HG02798 (cell line): ENCODE data around the gene BCCIP.

Source experiments
- ATAC-seq: cut with Tn5 transposase; IDR thresholded peaks from one replicate; pipeline ENCODE4 v1.9.1; 2021; ENCODE audit warnings: mild to moderate bottlenecking; ENCODE audit not compliant: unreplicated experiment, poor library complexity

Gene BCCIP

DNA sequence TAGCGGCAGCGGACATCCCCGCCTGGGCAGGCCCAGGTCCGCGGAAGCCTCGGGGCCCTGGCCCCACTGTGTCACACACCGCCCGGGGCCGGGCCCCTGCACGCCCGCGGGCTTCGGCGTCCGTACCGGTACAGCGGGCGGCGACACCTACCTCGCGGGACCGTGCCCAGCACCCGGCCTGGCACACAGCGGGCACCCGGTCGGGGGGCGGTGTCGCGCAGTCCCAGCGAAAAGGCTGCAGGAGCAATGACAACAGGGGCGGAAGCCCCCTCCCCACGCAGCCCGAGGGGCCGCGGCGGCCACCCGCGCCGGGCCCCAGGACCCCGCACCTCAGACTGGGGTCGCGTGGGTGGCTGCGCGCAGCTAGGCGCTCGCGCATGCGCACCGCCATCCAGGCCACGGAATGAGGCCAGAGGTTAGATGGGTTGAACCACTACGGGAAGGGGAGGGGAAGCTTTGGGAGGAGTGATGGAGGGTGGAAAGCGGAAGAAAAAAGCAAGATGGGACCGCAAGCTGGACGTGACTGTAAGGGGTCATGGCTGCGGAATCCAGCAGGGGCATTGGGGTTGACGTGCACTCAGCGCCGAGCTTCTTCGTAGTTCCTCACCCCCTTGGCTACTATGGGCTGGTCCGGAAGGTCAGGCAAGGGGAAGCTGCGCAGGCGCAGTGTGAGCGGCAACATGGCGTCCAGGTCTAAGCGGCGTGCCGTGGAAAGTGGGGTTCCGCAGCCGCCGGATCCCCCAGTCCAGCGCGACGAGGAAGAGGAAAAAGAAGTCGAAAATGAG is at the start of gene BCCIP, which contains the start of gene UROS:
Gene BCCIP (plus strand): TSS at position 669 of the 785 bp plus-strand sequence. CDS start 12 bp downstream, at position 681.
Gene UROS (minus strand): TSS at position 381 of the 785 bp plus-strand sequence. CDS start 6,759 bp downstream, outside the sequence.
- ATAC-seq, result peak; percentile 86

DNA sequence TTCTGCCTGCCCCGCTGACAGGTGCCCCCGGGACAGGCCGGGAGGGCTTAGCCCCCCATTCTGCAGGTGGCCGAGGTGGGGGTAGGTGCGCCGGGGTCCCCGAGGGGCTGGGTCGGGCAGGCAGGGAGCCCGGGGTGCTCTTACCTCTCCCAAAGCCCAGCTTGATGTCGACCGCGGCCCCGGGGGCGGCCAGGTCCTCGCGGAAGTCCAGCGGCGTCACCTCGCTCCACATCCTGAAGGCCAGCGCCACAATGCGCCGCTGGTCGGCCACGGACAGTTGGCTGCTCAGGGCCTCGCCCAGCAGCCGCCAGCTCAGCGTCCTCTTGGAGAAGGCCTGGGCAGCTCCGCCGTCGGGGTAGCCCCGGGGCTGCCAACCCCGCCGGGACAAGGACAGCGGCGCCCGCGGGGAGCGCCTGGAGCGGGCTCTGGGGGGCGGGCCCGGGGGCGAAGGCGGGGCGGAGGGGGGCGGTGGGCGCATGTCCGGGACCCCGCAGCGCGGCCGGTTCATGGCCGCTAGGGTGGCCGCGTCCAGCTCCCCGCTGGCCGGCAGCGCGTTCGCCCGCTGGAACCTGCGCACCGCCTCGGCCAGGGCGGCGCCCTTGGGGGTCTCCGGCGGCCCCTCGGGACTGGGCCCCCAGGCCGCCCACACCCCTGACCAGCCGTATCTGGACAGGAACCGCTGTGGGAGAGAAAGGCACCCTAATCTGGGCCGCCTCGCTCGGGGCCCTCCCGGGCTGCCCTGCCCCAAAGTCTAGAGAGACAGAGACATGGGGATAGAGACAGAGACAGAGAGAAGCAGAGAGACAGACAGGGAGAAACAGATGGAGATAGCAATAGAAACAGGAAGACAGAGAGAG is 49.4 kb upstream of the BCCIP start:
- ATAC-seq, result no peak

DNA sequence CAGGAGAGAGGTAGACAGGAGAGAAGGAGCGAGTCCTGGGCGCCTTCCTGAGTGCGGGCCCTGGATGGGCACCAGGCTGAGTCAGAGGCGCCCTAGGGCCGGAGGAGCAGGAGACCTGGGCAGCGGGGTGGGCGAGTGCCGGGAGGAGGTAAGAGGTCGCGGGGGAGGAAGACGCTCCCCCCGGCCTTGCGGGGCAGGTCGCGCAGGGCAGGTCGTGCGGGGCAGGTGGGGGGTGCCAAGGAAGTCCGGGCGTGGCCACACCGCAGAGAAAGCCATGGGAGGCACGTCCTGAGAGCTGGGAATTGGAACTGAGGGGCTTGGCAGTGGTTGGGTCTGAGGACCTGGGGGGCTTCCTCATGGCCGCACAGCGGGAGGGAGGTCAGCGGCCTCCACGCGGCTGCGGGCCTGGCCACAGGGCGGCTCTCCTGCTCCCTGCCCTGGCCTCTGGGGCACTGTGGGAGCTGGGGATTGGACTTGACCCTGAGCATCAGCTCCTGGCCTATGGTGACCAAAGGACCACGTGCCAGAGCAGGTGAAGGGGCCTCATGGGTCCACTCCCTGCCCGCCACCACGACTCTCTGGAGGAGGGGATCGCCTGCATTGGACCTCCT is 48.7 kb upstream of the BCCIP start:
- no peak for ATAC-seq

DNA sequence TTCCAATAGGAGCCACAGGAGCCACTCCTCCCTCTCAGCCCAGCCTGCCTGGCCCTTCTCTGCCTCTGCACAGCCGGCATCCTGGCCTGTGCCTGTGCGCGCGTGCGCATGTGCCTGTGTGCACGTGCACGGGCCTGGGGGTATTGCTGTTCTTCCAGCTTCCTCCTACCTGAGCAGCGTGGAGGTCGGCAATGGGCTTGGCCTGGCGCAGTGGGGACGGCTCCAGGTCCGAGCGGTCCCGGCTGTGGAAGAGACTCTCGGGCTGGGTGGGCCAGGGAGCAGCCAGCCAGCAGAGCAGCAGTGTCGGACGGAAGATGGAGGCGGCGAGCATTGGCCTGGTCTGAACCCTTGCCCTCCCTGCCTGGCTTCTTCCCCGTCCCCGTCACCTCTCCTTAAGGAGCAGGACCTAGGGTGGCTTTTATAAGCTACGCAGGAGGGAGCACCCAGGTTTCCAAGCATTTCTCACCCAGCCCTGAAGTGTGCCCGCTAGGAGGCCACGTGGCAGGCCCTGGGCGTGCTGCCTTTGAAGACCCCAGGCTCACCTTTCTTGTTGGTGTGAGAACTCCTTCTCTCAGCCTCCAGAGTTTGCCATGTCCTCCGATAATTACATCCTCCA is 47.7 kb upstream of the BCCIP start, which contains the start of gene MMP21:
Gene MMP21 (minus strand): TSS at position 331 of the 616 bp plus-strand sequence. CDS start 0 bp downstream, at position 331.
- no peak for ATAC-seq

DNA sequence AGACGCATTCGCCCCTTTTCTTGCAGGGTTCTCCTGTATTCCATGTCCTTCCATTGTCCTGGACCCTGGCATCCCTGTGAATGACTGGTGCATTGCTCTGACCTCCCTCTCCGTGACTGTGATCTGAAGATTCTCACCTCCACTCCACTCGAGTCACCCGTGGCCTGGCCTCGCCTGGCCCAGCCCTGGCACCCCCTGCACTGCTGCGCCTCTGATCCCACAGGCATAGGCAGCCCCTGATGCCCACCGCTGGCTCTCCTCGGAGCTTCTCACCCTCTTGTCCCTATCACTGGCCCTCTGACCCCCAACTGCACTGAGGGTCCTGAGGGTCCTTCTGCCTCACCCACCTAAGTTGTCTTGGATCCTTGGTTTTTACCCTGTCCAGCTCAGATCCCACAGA is 45.5 kb upstream of the BCCIP start:
- no peak for ATAC-seq

DNA sequence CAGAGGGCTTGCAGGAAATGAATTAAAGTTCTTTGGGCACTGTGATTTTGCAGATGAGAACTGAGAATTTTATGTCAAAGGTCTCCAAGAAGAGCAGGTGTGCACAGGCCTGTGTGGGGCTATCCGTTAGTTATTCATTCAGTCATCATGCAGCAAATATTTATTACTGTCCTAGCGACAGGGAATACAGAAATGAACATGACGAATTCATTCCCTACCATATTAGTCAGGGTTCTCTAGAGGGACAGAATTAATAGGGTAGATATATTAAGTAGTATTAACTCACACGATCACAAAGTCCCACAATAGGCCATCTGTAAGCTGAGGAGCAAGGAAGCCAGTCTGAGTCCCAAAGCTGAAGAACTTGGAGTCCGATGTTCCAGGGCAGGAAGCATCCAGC is 44.8 kb upstream of the BCCIP start:
- no peak for ATAC-seq

DNA sequence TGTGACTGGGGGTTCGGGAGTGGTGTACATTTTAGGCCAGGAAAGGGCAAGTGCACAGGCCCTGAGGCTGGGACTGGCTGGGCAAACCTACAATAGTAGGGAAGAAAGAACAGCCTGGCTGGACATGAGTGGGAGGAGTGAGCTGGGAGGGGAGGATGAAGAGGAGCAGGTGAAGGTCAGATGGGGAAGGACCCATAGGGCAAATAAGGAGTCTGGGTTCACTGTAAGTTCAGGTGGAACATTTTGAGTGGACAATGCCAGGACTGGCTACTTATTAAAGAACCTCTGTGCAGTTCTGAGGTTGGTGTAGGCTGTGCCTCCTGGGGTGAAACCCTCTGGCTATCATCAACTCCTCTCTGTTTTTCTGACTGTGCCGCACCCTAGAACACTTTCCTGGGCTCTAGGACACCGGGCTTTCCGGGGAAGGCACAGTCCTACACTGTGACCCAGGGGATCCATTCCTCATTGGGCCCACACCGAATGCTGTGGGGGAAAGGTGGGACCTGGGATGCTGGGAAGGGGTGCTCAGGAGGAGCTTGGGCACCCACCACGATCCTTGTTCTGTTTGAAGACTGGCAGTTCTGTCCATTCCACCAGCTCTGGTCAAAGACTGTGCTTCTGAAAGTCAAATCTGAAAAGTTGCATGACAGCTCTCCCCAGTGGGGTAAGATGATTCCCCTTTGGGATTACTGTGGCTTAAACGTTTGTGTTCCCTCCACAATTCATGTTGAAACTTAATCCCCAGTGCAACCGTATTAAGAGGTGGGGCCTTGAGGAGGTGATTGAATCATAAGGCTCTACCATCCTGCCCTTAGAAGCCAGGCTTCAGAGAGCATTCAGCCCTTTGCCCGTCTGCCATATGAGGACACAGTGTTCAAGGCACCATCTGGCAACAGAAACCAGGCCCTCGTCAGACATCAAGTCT is 43.7 kb upstream of the BCCIP start:
- no peak for ATAC-seq

DNA sequence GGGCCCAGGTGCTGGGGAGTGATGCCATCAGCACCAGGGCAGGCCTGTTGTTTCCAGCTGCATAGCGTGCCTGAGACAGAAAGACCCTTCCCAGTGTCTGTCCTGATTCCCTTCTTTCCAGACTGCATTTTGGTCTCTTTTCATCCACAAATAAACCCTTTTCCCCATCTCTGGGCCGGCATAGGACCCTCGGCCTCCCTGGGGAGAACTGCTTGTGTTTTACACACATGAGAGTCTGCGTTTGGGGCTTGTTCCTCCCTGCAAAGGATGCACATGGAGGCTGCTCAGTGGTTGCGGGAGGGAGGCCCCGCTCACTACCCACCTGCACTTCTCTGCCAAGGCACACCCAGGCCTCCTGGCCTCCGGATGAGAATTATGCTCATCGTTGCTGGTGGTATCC is 42.0 kb upstream of the BCCIP start:
- no peak for ATAC-seq

DNA sequence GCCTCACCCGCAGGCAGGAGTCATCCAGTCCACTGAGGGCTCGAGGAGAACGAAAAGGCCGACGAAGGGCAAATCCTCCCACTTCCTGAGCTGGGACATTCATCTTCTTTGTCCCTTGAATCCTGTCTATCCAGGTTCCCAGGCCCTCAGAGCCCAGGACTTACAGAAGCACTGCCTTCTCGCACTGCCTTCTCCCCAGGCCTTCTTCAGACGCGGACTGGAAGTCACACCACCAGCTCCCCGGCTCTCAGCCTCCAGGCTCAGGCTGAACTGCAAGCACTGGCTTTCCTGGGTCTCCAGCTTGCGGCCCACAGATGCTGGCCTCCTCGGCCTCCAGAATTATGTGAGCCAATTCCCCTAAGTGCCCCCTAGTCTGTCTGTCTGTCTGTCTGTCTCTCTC is 41.3 kb upstream of the BCCIP start:
- ATAC-seq, result no peak

DNA sequence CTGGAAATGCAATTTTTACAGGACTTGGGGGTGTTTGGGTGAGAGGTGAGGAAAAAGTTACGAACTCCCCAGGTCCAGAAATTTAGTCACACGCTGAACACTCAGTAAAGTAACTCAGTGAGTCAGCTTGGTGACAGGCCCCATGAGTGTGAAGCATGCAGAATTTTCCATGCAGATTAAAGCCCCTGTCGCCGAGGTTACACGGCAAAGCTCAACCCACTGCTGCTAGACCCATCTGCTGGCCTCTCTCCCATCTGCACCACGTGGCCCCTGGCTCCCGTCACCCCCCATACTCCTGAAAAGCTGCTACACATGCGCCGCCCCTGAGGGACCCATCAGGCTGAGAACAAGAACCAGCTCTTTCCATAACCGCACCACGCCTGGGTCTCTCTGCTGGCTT is 40.7 kb upstream of the BCCIP start:
- ATAC-seq, result no peak

DNA sequence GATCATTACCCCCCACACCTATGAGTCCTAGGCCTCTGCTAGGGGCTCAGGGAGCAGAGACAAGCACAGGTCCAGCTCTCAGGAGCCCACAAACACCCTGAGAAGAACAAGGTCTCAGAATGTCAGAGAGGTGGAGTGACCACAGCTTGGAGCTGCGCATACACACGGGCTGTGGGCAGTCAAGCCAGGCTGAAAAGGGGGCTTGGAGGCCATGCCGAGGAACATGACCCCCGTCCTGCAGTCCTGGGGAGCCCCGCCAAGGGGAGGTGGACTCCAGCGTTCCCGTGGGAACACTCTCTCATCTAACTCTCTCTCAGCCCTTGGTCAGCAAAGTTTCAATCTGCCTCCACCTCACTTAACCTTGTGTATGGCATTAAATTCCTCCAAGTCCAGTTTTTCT is 39.9 kb upstream of the BCCIP start:
- no peak for ATAC-seq

DNA sequence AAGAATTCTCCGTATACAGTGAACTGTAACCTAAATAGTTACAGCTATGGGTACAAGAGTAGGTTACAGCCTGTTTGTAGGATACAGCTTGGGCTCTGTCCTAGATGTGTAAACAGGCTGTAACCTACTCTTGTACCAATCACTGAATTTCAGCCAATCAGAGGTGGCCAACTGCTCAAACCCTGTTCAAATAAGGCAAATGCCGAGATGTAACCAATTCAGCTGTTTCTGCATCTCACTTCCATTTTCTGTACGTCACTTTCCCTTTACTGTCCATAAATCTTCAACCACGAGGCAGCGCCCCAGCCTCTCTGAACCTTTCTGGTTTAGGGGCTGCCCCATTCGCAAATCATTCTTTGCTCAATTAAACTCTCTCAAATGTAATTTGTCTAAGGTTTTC is 39.4 kb upstream of the BCCIP start:
- peak; percentile 71 for ATAC-seq

DNA sequence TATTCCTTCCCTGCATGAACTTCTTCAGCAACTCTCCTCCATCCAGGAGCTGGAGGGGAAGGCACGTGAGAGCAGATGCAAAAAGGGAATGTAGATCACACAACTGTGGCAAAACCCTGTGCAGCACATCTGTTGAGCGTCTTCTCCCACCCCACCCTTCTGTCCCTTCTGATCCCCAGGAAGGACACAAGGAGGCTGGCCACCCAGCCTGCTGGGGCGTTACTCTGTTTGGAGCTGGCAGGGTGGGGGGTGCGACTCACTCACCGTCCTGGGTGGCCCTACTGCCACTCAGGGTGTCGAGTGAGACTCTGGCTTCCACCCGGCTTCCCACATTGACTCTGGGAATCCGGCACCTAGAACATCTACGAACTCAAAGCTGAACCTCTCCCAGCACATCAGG is 37.6 kb upstream of the BCCIP start:
- no peak for ATAC-seq

DNA sequence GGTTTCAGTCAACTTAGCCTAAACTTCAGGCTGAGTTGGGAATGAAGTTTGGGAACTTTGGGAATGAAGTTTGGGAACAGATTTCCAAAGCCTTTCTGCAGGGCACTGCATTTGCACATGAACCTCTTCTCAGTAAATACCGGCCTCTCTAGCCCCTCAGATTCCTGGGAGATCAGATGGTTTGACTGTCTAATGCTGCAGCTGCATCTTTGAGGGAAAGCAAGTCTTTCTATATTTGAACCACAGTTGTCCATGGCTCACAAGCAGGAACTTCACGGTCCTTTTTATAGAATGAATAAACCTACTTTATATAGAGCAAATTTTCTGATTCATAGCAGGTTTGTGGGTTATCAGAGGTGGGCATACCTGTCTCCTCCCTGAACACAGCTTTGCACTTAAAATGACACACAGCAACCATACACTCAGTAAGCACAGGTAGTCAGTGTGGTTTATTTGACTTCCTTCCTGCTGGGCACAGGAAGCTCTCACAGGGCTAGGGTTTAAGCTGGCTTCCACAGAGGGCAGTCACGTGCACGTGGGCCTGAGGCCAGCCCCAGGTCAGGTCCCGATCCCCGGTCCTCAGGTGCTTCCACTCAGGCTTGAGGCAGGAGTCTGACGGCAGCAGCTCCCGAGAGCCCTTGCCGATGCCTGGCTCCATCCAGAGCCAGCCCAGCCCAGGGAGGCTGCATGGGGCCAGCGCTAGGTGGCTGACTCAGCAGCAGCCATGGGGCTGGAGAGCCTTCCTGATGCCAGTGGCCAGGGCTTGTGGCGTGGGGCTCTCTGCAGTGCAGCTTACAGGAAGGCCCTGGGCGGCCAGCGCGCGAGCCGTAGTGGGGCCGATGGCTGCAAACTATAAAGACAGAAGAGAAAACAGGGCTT is 35.0 kb upstream of the BCCIP start:
- no peak for ATAC-seq

DNA sequence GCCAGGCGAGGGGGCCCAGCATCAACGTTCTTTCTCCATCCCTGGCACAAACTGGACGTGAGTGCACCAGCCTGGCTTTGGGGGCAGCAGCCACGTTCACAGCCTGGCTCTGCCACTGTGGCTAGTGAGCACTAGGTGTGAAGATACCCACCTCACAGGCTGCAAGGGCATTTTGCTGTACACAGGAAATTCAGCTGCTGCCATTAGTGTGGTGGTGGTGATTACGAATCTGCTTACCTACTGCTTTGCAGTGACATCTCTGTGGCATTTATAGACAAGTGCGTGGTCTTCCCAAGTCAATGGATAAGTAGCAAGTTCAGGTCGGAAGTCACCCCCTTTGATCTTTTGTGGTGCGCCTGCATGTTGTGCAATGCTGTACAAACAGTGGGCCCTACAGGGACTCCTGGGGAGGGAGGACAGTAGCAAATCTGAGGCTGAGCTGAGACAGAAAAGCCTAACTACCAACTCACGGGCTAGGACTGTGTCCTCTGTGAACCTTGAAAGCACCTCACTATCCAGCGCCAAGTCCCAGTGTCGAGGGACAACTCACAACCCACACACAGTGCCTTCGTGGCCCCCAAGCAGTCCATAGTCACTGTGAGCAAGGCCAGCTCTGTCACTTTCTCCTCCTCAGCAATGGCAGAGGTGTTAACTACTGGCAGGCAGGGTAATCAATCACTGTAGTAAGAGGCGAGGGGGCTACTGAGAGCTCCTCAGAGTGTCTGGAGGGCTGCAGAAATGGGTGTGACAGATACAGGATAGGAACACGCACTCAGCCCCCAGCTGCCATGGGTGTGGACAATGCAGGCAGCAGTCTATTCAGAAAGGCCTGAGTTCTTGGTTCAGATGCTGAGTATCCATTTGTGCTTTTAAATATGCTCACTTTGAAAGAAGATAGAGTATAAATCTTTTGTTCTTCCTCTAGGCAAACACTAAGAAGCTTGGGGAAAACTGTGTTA is 30.7 kb upstream of the BCCIP start:
- ATAC-seq, result no peak

DNA sequence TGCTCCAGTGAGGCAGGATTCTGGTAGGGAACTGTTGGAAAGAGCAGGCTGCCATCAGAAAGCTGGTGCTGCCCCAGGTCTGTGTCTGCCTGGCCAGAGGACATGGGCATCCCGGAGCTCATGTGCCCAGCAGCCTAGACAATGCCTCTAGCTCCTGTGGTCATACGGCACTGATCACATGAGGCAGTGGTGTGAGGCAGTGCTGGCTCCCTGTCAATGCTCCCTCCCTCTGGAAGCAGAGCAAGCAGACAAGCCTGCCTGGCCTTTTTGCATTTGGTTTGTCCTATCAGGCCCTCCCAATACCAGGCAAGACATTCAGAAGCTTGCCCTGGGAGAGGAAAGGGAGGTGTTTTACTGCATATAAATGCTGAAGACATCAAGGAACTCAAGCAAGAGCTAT is 28.2 kb upstream of the BCCIP start:
- no peak for ATAC-seq

DNA sequence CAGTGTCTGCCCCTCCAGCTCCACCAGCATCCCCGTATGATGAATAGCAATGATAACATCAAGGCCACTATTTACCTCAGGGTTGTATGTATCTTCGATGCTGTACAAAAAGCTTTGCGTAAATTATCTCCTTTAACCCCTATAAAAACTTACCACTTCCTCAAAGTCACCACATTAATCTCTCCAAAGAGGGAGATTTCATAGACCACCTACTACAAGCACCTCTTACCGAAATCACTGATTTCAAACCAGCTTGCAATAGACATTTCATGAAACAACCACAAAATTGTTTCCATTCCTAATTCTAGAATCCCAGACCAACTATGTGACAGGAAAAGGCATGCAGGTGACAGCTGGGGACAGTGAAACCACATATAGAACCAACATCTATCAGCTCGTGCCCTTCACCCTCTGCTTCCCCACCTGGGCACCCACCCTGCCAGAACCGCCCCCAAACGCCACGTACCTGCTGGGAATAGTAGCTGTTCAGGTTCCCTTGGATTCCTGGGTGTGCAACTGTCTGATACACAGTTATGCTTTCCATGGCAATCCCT is 27.6 kb upstream of the BCCIP start:
- no peak for ATAC-seq
